ENCODE results near the gene SLC4A1. TPM values are rescaled to one million over a fixed set of nuclear protein-coding genes. Genes with fewer than 3 reads are reported as not detected.

Gene SLC4A1
- total RNA-seq, 2 donors from 2014 or later = 0.56 TPM; not detected in 1

GRCh38 chr17:44209786-44210341, 58.1 kb downstream of the SLC4A1 start:
- H3K4me3 ChIP-seq = no peak overlapping the region
- no peak overlapping the region for H3K27ac ChIP-seq
- DNase-seq (ENCODE audit: low spot score) (no peak), ATAC-seq (ENCODE audit: insufficient number of reproducible peaks, low FRiP score, low read depth) (no peak)
- peaks cover 4 to 11% of the 10 kb centered on the region in 2 donors for H3K4me1 ChIP-seq (ENCODE audit: control insufficient read depth in 1 of 2, low read depth in 2 of 2)
- H3K36me3 ChIP-seq = peaks cover 49% of the 10 kb centered on the region
- H3K27me3 ChIP-seq (replicated peaks; ENCODE audit: insufficient read depth) = no peaks in the 10 kb centered on the region
- TF ChIP-seq, protein P1, sequence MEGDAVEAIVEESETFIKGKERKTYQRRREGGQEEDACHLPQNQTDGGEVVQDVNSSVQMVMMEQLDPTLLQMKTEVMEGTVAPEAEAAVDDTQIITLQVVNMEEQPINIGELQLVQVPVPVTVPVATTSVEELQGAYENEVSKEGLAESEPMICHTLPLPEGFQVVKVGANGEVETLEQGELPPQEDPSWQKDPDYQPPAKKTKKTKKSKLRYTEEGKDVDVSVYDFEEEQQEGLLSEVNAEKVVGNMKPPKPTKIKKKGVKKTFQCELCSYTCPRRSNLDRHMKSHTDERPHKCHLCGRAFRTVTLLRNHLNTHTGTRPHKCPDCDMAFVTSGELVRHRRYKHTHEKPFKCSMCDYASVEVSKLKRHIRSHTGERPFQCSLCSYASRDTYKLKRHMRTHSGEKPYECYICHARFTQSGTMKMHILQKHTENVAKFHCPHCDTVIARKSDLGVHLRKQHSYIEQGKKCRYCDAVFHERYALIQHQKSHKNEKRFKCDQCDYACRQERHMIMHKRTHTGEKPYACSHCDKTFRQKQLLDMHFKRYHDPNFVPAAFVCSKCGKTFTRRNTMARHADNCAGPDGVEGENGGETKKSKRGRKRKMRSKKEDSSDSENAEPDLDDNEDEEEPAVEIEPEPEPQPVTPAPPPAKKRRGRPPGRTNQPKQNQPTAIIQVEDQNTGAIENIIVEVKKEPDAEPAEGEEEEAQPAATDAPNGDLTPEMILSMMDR (IDR thresholded peaks at IDR 0.05) = no peak
- no peaks in the 10 kb centered on the region for H3K9me3 ChIP-seq

GRCh38 chr17:44207743-44208142, 60.2 kb downstream of the SLC4A1 start:
- H3K36me3 ChIP-seq = peaks cover 38% of the 10 kb centered on the region
- ATAC-seq (ENCODE audit: insufficient number of reproducible peaks, low FRiP score, low read depth) = no peak
- TF ChIP-seq, protein P1 (IDR thresholded peaks at IDR 0.05) = no peak
- no peak overlapping the region for H3K4me3 ChIP-seq
- H3K9me3 ChIP-seq = no peaks in the 10 kb centered on the region
- no peak overlapping the region for H3K27ac ChIP-seq
- peaks cover 4 to 11% of the 10 kb centered on the region in 2 donors for H3K4me1 ChIP-seq (ENCODE audit: control insufficient read depth in 1 of 2, low read depth in 2 of 2)
- DNase-seq (ENCODE audit: low spot score) = no peak
- no peaks in the 10 kb centered on the region for H3K27me3 ChIP-seq (replicated peaks; ENCODE audit: insufficient read depth)

DNA sequence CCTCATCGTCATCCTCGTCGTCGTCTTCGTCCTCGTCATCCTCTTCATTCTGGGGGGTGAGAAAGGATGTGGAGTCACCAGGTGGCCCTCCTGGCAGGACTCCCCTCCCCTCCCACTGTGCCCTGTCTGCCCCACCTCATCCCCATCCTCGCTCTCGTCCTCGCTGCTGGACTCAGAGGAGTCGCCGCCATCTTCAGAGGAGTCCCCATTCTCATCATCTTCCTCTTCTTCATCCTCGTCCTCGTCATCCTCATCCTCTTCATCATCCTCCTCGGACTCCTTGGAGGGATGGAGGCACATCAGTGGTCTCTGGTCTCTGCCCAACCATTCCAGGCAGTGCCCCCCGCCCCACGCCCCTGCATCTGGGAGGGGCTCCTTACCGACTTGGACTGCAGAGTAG, 60.6 kb downstream of the SLC4A1 start:
- H3K36me3 ChIP-seq = peaks cover 38% of the 10 kb centered on the region
- DNase-seq (ENCODE audit: low spot score) = no peak
- no peak for ATAC-seq (ENCODE audit: insufficient number of reproducible peaks, low FRiP score, low read depth)
- TF ChIP-seq, protein P1 (IDR thresholded peaks at IDR 0.05) = no peak
- peaks cover 4 to 11% of the 10 kb centered on the region in 2 donors for H3K4me1 ChIP-seq (ENCODE audit: control insufficient read depth in 1 of 2, low read depth in 2 of 2)
- H3K4me3 ChIP-seq = no peak overlapping the region
- no peak overlapping the region for H3K27ac ChIP-seq
- H3K27me3 ChIP-seq (replicated peaks; ENCODE audit: insufficient read depth) = no peaks in the 10 kb centered on the region
- H3K9me3 ChIP-seq = no peaks in the 10 kb centered on the region

DNA sequence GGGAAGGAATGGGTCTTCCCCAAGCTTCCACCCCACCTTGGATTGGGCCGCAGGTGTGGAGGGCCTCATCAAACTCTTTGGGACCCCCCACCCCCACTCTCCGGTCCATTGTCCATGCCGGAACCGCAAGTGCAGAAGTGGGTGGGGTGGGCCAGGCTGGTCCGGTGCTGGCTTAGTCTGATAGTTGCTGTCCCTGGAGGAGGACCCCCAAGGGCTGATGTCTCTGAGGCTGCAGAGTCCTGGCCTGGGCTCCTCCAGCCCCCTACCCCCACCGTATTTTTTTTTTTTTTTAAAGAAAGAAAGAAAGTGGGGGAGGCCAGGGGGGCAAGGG, 61.1 kb downstream of the SLC4A1 start:
- H3K4me1 ChIP-seq (ENCODE audit: control insufficient read depth in 1 of 2, low read depth in 2 of 2) = peaks cover 4 to 11% of the 10 kb centered on the region in 2 donors
- TF ChIP-seq, protein P1 (IDR thresholded peaks at IDR 0.05) = no peak
- ATAC-seq (ENCODE audit: insufficient number of reproducible peaks, low FRiP score, low read depth) (no peak), DNase-seq (ENCODE audit: low spot score) (no peak)
- no peaks in the 10 kb centered on the region for H3K9me3 ChIP-seq
- no peak overlapping the region for H3K4me3 ChIP-seq
- H3K27ac ChIP-seq = no peak overlapping the region
- no peaks in the 10 kb centered on the region for H3K27me3 ChIP-seq (replicated peaks; ENCODE audit: insufficient read depth)
- H3K36me3 ChIP-seq = peaks cover 38% of the 10 kb centered on the region

GRCh38 chr17:44205962-44206824, 61.7 kb downstream of the SLC4A1 start:
- H3K27me3 ChIP-seq (replicated peaks; ENCODE audit: insufficient read depth) = no peaks in the 10 kb centered on the region
- no peak for DNase-seq (ENCODE audit: low spot score)
- TF ChIP-seq, protein P1 (IDR thresholded peaks at IDR 0.05) = no peak
- H3K9me3 ChIP-seq = no peaks in the 10 kb centered on the region
- H3K4me1 ChIP-seq (ENCODE audit: control insufficient read depth in 1 of 2, low read depth in 2 of 2) = peaks cover 4 to 12% of the 10 kb centered on the region in 2 donors
- no peak overlapping the region for H3K4me3 ChIP-seq
- ATAC-seq (ENCODE audit: insufficient number of reproducible peaks, low FRiP score, low read depth) = no peak
- peaks cover 33% of the 10 kb centered on the region for H3K36me3 ChIP-seq
- no peak overlapping the region for H3K27ac ChIP-seq
